ENCODE measurements around the gene UBE2O.

Gene UBE2O

GRCh38 chr17:76388966-76389888, 63.7 kb downstream of the UBE2O start:
- peak; percentile 55 for DNase-seq (ENCODE audit: low spot score)

GRCh38 chr17:76386966-76387765, 65.8 kb downstream of the UBE2O start:
- DNase-seq (ENCODE audit: low spot score), result no peak

- DNase-seq (ENCODE audit: low spot score), result peak; percentile 92
These were observed 66.8 kb downstream of the UBE2O start for GRCh38 chr17:76385892-76386786.

- DNase-seq (ENCODE audit: low spot score), result no peak
These were observed 67.7 kb downstream of the UBE2O start for GRCh38 chr17:76384987-76385891.

- DNase-seq (ENCODE audit: low spot score), result peak; percentile 91
These were observed 68.5 kb downstream of the UBE2O start, which contains the start of gene SPHK1 for GRCh38 chr17:76384222-76384986. Gene SPHK1 (plus strand): TSS chr17:76384609. CDS start chr17:76385645, 1,036 bp downstream.

- DNase-seq (ENCODE audit: low spot score), result peak; percentile 78
These were observed 69.3 kb downstream of the UBE2O start for GRCh38 chr17:76383546-76384221.

GRCh38 chr17:76382803-76383545, 70.0 kb downstream of the UBE2O start:
- peak; percentile 87 for DNase-seq (ENCODE audit: low spot score)

- no peak for DNase-seq (ENCODE audit: low spot score)
These were observed 70.6 kb downstream of the UBE2O start for GRCh38 chr17:76382351-76382802.

GRCh38 chr17:76381633-76382350, 71.2 kb downstream of the UBE2O start:
- peak; percentile 77 for DNase-seq (ENCODE audit: low spot score)

GRCh38 chr17:76379646-76380376, 73.1 kb downstream of the UBE2O start:
- no peak for DNase-seq (ENCODE audit: low spot score)

- no peak for DNase-seq (ENCODE audit: low spot score)
These were observed 73.7 kb downstream of the UBE2O start for GRCh38 chr17:76379275-76379641.

- DNase-seq (ENCODE audit: low spot score), result no peak
These were observed 74.2 kb downstream of the UBE2O start for GRCh38 chr17:76378548-76379274.

- DNase-seq (ENCODE audit: low spot score), result no peak
These were observed 76.4 kb downstream of the UBE2O start for GRCh38 chr17:76376318-76377133.

- no peak for DNase-seq (ENCODE audit: low spot score)
These were observed 81.0 kb downstream of the UBE2O start for GRCh38 chr17:76371656-76372628.
